ENCODE results near the gene SRA1. TPM values are rescaled to one million over a fixed set of nuclear protein-coding genes. Genes with fewer than 3 reads are reported as not detected.

Gene SRA1
- total RNA-seq, 1 experiment from 2014 or later: 48.6 TPM

GRCh38 chr5:140551872-140552271, 5.4 kb downstream of the SRA1 start:
- Histone ChIP-seq H3F3A (ENCODE audit: low read length, unreplicated experiment) (no peaks in the 10 kb centered on the region), H3K4me2 (ENCODE audit: low read length) (no peak overlapping the region), H2AFZ (ENCODE audit: low read length) (no peak overlapping the region), H3K4me1 (ENCODE audit: insufficient read depth, low read length) (peaks cover 35% of the 10 kb centered on the region), H3K36me3 (ENCODE audit: low read depth, low read length) (peaks cover 22% of the 10 kb centered on the region; the same call in 1 of the 2 replicates), H3K9me3 (ENCODE audit: low read length) (no peaks in the 10 kb centered on the region), H4K20me1 (ENCODE audit: low read length) (no peaks in the 10 kb centered on the region), H3K4me3 (ENCODE audit: low read length) (no peak overlapping the region), H3K27ac (ENCODE audit: low read length) (no peak overlapping the region), H3K79me2 (ENCODE audit: low read length) (peaks cover 42% of the 10 kb centered on the region), H3K27me3 (ENCODE audit: low read length) (no peaks in the 10 kb centered on the region), H3K9ac (ENCODE audit: low read length) (no peak overlapping the region), H3K9me2 (replicated peaks; ENCODE audit: low read length) (no peaks in the 10 kb centered on the region)
- no TSS peak for BruUV-seq (replicated peaks)
- CTCF ChIA-PET: no interaction called here
- TF ChIP-seq CTCF (conservative IDR thresholded peaks at IDR 0.05; ENCODE audit: low read depth, low read length) (no peak), EZH2 (IDR thresholded peaks at IDR 0.05; ENCODE audit: low read length, unreplicated experiment) (no peak), EZH2phosphoT487 (IDR thresholded peaks at IDR 0.05; ENCODE audit: borderline replicate concordance, low read length) (no peak)
- DNase-seq (no peak), ATAC-seq (no peak)
- POLR2A ChIA-PET (ENCODE audit: unreplicated experiment): no interaction called here
- intact Hi-C loops (cut with micrococcal nuclease): no loop called here

GRCh38 chr5:140550147-140551079, 6.9 kb downstream of the SRA1 start:
- Histone ChIP-seq H4K20me1 (ENCODE audit: low read length) (no peaks in the 10 kb centered on the region), H3K4me3 (ENCODE audit: low read length) (no peak overlapping the region), H3K27ac (ENCODE audit: low read length) (no peak overlapping the region), H3K9me3 (ENCODE audit: low read length) (no peaks in the 10 kb centered on the region), H3K9ac (ENCODE audit: low read length) (no peak overlapping the region), H3K9me2 (replicated peaks; ENCODE audit: low read length) (no peaks in the 10 kb centered on the region), H2AFZ (ENCODE audit: low read length) (no peak overlapping the region), H3K4me2 (ENCODE audit: low read length) (no peak overlapping the region), H3K4me1 (ENCODE audit: insufficient read depth, low read length) (peaks cover 30% of the 10 kb centered on the region), H3F3A (ENCODE audit: low read length, unreplicated experiment) (no peaks in the 10 kb centered on the region), H3K27me3 (ENCODE audit: low read length) (no peaks in the 10 kb centered on the region), H3K36me3 (ENCODE audit: low read depth, low read length) (peaks cover 22% of the 10 kb centered on the region; the same call in 1 of the 2 replicates), H3K79me2 (ENCODE audit: low read length) (peaks cover 27% of the 10 kb centered on the region)
- ATAC-seq: no peak
- TF ChIP-seq EZH2phosphoT487 (IDR thresholded peaks at IDR 0.05; ENCODE audit: borderline replicate concordance, low read length): no peak
- no peak for TF ChIP-seq EZH2 (IDR thresholded peaks at IDR 0.05; ENCODE audit: low read length, unreplicated experiment)
- no peak for TF ChIP-seq CTCF (conservative IDR thresholded peaks at IDR 0.05; ENCODE audit: low read depth, low read length)
- no peak for DNase-seq
- POLR2A ChIA-PET (ENCODE audit: unreplicated experiment): interaction anchor here (0.6 kb wide), 1 partner anchor 15 kb away, joined by 4 read pairs; no protein-coding TSS in a partner anchor
- TSS peak; percentile 0 for BruUV-seq (replicated peaks)
- intact Hi-C loops (cut with micrococcal nuclease): no loop called here
- CTCF ChIA-PET: no interaction called here
